Stimulated activated CD4-positive, alpha-beta T cell treated with anti-CD3 and anti-CD28 coated beads, Interleukin-2, amount 100 ng/mL, for 24 hours (primary cell): ENCODE data around the gene RAB27A.

Experiments
- DNase-seq, 2 donors: peaks; one replicate each; pipeline ENCODE4 v3.0.0-alpha.2; 2020

Gene RAB27A

DNA sequence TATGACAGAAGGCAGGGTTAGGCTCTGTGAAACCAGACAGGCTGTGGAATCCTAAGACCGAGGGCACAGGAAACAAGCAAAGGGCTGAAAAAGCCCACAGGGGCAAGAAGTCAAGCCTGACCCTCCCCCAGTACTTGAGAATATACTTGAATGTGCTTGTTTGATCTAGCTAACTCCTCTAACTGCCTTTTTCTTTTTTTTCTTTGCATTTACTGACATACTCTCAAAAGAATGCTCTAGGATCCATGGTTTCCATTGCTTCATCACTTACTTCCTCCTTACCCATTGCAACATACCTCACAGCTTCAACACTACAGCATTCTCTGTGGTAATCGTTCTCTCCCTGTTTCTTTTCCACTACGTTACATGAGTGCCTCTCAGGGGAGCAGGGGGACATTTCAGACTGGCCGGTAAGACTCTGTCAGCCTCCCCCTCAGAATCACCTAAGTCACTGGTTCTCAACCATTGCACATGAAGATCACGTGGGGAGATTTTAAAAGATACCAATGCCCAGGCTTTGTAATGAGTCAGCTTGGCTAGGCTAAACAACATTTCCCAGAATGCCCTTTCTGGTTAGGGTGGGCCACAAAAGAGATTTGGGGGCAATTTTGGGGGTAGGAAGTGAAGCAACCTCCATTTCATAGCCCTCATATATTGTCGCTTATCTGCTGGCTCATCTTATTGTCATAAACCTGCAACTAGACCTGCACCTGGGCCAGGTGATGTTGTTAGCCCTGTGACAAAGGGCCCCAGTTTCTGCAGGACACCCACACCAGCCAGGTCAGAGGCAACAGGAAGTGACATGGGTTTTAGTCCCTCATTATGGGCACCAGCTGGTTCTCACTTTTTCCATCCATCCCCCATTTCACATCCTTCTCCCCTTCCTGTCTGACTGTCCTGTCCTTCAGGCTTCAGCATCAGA is 68.3 kb downstream of the RAB27A start:
- peak in 1 of 2 donors; percentile 18 for DNase-seq

DNA sequence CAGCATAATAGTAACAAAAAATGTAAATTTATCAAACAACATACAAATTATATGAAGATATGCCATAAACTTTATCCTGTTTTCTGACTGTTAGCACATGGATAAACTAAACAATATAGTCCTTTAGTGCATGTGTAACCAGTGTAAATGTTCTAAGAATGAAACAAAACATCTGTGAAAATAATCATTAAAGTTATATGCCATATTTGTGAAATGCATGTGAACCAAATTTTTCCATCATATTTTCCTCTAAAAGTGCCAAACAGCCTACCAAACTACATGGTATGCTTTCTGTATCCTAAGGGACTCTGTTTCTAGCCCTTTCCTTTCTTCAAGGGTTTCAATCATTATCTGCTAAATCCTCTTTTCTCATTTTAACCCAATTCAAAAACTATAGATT is 69.0 kb downstream of the RAB27A start:
- DNase-seq = no peak

DNA sequence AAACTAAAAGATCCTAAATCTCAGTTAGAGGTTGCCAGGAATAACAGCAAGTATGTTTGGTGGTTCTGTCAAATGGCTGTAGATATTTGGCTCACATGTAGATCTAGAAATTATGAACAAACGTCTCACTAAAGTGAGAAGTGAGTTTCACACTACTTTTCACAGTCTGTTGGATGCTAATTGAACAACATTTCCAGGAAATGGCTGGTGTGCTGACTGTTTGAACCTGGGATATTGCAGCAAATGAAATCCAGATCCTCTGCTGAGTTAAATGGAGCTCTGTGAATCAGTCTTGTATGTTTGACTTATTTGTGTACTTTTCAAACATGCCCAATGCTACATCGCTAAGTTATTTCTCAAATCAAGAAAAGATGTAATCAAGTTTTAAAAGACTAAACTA is 71.6 kb downstream of the RAB27A start:
- no peak for DNase-seq

DNA sequence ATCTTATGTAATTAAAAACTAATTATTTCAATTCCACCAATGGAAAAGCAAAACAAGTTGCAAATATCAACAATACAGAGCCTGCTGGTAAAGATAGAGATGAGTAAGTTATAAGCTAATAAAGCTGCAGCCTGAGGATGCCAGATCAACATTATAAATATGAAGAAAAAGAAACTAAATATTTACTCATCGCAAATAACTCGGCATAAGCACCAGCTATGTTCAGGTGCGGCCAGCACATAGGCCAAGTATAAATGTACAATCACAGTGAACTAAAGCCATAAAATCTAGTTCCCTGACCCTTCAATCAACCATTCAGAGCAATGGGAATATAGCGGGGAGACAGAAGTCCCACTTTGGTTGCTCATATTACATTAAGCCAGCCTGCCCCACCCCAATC is 85.1 kb downstream of the RAB27A start:
- no peak for DNase-seq

DNA sequence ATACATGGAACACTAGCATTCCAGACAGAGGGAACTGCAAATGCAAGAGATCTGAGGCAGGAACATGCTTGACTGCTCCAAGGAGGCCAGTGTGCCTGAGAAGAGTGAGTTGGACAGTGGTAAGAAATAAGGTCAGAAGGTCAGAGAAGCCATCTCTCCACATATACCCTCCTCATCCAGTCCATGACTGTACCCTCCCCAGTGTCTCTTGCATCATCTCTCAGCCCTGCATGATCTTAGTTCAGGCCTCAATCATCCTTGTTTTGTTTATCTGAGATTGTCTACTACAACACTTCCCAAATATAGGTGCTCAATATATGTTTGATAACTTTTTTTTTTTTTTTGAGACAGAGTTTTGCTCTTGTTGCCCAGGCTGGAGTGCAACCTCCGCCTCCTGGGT is 87.4 kb downstream of the RAB27A start:
- DNase-seq = no peak

DNA sequence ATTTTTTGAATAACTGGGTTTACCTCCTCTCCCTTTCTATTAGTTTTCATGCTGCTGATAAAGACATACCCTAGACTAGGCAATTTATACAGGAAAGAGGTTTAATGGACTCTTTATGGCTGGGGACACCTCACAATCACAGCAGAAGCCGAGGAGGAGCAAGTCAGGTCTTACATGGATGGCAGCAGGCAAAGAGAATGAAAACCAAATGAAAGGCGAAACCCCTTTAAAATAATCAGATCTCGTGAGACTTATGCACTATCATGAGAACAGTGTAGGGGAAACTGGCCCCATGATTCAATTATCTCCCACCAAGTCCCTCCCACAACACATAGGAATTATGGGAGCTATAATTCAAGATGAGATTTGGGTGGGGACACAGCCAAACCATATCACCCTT is 90.9 kb downstream of the RAB27A start:
- no peak for DNase-seq

DNA sequence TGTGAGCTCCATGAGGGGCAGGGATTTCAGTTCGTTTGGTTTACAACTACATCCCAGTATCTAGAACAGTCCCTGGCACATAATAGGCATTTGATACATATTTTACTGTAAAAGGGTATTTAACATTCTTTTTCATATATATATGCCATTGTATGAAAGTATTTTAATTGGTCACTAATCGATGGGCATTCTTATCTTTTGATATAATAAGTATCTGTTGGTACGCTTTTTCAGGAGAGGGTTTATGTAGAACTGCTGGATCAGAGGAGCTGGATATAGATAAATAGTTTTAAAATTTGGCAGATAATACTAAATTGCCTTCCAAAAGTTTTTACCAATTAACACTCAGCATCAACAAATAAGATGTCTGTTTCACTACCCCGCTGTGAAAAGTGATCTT is 91.9 kb downstream of the RAB27A start:
- DNase-seq = no peak

DNA sequence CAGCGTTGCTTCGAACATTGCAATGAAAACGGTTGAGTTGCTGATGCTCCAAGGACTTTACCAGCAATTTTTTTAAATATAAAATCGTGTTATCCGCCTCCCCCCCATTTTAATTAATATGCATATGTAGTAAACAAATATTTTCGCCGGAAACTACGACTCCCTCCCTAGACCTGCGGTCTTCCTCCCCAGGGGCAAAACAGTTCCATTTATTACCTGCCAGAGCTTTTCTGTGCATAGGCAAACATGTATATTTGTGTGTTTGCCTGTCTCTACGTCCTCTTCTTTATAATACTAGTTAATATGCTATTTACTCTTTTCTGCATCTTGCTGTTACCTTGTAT is 92.3 kb downstream of the RAB27A start:
- no peak for DNase-seq

DNA sequence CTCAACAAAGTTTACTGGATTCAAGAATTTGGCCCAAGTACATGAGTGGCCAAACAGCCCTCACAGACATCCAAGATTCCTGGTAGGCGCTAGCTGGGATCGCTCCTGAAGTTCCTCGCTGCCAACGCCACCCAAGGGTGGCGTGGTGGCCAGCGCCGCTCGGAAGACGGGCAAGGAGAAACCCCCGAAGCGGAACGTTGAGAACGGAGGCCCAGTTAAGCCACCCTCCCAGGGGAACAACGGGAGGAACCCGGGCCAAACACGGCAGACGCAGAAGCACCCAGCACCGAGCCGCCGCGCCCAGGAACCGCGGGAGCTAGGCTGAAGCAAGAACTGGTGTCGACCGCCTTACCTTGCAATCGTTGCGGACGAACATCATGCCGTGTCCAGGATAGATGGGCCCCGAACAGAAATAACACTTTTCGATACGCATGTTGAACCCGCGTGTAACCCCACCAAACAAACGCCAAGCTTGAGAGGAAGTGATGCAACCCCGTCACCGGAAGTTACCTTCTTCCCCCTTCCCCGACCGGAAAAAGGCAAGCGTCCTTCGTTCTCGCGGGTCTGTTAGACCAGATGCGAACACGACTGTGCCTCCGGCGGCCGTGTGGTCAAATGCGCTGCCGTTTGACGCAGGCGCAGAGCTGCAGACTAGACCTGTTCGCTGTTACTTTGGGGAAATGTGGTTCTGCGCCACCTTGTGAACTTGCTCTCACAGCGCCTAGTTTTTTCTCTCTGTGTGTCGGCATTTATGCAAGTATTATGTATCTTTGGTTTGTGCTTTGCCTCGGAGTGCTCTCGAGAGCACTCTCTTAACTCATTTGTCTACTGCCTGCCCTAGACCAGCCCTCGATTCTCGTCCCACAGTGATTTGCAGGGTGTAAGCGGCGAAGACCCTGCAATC is 92.9 kb downstream of the RAB27A start, which contains the start of gene RSL24D1:
RSL24D1 (minus strand) TSS at position 484 of the 904 bp plus-strand sequence; CDS start at position 433, 51 bp downstream.
- DNase-seq = peak; percentile 93 to 96

DNA sequence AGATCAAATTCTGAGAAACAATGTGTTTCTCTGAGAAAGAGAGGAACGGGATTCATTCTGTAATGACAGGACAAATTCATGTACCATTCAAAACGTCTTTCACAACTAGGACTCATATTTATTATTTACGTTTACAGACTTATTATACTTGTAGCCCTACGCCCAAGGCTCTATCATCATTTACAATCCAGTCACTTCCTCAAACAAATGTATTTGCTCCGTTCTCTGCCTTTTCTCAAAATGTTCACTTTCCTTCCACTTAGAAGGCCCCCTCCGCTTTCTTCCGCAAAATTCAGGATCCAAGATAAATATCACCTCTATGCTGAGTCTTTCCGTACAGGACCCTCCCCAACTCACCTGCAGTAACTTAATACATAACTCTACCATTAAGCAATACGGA is 93.6 kb downstream of the RAB27A start:
- no peak for DNase-seq

DNA sequence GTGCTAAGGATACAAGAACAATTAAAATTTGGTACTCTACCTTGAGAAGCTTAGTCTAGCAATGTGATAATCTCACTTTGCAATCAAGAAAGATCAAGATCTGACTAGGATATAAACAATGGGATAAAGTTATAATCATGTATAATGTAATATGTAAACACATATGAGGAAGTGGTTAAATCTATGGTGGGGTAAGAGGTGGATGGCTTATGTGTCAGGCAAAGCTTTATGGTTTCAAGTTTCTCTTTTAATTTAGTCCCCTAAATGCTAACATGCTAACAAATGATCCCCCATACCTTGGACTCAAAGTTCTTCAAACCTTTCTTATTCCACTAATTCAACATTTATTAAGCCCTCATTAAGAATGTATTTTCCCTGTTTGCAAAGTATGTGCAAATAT is 95.4 kb downstream of the RAB27A start:
- DNase-seq = no peak

DNA sequence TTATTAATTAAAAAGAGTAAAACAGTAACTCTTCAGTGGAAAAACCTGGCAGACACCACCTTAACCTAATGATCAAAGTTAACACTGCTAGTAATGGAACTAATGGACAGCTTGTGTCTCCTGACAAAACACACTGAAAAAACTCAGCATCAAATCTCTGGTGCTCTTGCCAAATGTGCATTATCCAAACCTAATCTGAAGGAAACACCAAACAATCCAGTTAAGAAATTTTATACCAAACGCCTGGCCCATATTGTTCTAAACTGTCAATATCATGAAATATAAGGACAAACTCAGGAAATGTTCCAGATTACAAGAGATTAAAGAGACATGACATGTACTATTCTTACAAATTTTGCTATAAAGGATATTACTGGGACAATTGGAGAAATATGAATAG is 103.3 kb downstream of the RAB27A start:
- DNase-seq = no peak

DNA sequence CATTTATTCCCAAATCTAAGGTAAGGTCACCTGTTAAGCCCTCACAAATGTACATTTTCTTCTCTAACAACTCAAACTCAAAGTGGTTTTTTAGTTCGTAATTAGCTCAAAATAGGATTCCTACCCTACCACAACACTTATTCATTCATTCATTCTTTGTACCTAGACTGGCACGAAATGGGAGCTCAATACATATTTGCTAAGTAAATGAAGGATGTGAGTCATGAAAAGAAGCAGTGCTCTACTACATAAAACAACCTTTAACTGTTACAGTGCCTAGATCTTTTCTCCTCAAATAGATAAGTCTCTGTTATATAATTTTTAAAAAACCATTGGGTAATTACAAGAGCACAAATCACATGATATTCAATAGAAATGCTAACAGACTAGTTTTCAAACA is 105.9 kb downstream of the RAB27A start:
- no peak for DNase-seq

DNA sequence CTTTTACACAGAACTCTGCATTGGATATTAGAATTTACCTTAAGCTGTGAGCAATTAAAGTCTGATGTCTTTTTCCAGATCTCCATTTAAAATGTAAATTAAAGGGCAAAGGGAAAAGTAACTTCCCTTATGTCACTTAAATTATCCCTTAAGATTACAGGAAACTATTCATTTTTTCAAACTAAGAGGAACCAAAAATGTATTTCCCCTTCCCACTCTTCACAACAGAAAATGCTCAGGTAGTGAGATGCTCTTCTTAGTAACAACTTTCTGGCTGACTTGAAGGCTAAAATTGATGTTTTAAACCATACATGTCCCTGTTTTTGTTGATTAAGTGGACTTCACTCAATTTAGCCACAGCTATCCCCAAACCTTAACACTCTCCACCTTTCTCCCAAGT is 110.5 kb downstream of the RAB27A start:
- no peak for DNase-seq

DNA sequence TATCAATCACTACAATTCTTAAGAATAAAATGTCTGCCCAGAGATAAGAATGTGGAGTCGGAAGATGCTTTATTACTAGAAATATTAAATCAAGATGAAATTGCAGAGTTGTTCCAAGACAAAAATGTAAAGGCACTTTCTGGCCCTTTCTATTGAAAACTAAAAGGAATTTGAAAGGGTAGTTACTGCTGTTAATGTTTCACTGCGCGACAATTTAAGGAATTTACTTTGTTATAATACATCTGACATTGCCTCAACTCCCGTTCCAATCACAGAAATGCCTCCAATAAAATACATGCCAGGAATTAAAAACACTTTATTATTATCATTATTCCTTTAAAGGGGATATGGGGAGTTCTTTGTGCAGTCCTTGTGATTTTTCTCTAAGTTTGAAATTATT is 119.3 kb downstream of the RAB27A start:
- no peak for DNase-seq

DNA sequence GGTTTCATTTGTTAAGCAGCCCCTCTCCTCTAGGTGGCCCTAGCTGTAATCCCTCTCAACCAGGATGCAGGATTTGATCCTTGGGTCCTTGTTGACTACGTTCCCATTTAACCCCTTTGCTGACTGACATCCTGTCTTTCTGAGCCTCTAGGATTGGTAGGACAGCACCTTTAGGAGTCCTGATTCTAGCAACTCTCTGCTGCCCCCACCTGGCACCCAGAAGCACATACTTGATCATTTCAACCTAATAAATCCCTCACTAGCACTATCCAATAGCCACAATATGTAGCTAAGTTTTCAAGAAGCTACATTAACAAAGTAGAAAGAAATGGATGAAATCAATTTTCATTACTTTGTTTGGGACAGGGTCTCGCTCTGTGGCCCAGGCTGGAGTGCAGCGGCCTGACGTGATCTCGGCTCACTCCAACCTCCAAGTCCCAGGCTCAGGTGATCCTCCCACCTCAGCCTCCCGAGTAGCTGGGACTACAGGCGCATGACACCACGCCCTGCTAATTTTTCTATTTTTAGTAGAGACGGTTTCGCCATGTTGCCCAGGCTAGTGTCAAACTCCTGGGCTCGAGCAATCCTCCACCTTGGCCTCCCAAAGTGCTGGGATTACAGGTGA is 121.2 kb downstream of the RAB27A start:
- DNase-seq = peak; percentile 60 to 71

DNA sequence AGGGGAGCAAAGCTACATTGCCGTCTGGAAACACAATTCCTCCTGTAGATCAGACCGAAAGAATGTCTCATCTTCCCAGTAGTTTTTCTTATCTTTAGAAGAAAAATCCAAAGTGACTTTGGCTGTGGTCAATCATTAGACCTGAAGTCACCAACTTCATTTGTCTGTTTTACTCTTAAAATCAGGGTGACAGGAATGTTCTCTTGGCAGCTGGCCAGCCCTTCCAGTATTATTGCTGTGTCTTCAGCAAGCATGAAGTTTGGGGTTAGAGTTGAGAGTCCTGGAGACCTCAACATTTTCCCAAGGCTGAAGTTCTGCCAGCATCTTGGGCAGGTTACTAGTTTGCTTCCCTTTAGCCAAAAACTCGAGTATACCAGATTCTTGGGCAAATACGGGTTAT is 125.3 kb downstream of the RAB27A start:
- DNase-seq = no peak
